Mesothelial cell of epicardium (in vitro differentiated cells): ENCODE results near the gene MAGI1. TPM values are rescaled to one million over a fixed set of nuclear protein-coding genes. Genes with fewer than 3 reads are reported as not detected.
A peak's percentile ranks its signal among the peaks of the same experiment; 100 is the strongest.

Source experiments
- DNase-seq, 2 experiments: peaks; one replicate each; pipeline ENCODE4 v3.0.0; 2021; ENCODE audit warnings: low spot score in 2 of 2; ENCODE audit not compliant: unreplicated experiment in 2 of 2
- H3K27ac Mint-ChIP-seq: 2 replicates; pipeline ENCODE4 v1.8.0; 2021; ENCODE audit warnings: mixed read lengths
- H3K27me3 Mint-ChIP-seq: 2 replicates; pipeline ENCODE4 v1.8.0; 2021; ENCODE audit warnings: low read depth, mixed read lengths
- H3K36me3 Mint-ChIP-seq: 2 replicates; pipeline ENCODE4 v1.8.0; 2021; ENCODE audit warnings: mixed read lengths
- H3K4me1 Mint-ChIP-seq: 2 replicates; pipeline ENCODE4 v1.8.0; 2021; ENCODE audit warnings: mixed read lengths
- H3K4me3 Mint-ChIP-seq: 2 replicates; pipeline ENCODE4 v1.8.0; 2021; ENCODE audit warnings: mild to moderate bottlenecking, moderate library complexity, mixed read lengths
- H3K9me3 Mint-ChIP-seq: 2 replicates; pipeline ENCODE4 v1.8.0; 2021; ENCODE audit warnings: mixed read lengths
- total RNA-seq: library from RNA; stranded (reverse); gene quantifications from 3 replicates; pipeline ENCODE4 v1.2.1, GENCODE V29; 2021
- TF ChIP-seq, protein P1 (sequence below): fragments of 200-600 bp; sonication (generic); IDR thresholded peaks from one replicate; pipeline ENCODE4 v1.5.0; 2021; ENCODE audit warnings: antibody characterized with exemption; ENCODE audit not compliant: unreplicated experiment

The MAGI1 gene
- 61.2 to 65.6 TPM (median 62.7 TPM) in 3 replicates for total RNA-seq

GRCh38 chr3:66038726-66039589 is at the start of gene MAGI1:
Gene MAGI1 (minus strand): TSS chr3:66038918. CDS start chr3:66038308, 610 bp downstream.
- Mint-ChIP-seq H3K4me1 (peaks cover 29% of the 10 kb centered on the region), H3K27ac (peak within 1 kb of the TSS; percentile 99), H3K36me3 (peaks cover 3% of the 10 kb centered on the region), H3K4me3 (peak within 1 kb of the TSS; percentile 95), H3K27me3 (no peaks in the 10 kb centered on the region), H3K9me3 (no peaks in the 10 kb centered on the region)
- TF ChIP-seq, protein P1, sequence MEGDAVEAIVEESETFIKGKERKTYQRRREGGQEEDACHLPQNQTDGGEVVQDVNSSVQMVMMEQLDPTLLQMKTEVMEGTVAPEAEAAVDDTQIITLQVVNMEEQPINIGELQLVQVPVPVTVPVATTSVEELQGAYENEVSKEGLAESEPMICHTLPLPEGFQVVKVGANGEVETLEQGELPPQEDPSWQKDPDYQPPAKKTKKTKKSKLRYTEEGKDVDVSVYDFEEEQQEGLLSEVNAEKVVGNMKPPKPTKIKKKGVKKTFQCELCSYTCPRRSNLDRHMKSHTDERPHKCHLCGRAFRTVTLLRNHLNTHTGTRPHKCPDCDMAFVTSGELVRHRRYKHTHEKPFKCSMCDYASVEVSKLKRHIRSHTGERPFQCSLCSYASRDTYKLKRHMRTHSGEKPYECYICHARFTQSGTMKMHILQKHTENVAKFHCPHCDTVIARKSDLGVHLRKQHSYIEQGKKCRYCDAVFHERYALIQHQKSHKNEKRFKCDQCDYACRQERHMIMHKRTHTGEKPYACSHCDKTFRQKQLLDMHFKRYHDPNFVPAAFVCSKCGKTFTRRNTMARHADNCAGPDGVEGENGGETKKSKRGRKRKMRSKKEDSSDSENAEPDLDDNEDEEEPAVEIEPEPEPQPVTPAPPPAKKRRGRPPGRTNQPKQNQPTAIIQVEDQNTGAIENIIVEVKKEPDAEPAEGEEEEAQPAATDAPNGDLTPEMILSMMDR = no peak
- peak; percentile 77 to 90 for DNase-seq

DNA sequence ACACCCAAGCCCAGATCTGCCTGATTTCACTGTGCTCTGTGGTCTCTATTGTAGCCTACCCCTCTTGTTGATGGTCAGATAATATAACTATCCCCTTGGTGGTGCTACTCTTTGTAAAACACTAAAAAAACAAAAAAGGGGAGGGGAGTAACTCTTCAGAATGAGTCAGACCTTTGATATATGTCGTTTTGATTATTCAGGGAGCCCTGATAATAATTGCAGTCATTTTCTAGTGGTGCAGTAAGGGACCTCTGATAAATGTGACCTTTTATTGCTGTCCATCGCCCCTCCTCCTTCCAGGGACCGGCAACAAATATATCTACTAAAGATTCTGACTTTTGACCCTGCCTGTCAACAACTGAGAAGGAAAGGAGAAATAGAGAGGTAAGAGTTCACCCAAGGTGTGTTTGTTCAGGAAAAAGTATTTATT is 45.1 kb upstream of the MAGI1 start:
- Mint-ChIP-seq H3K4me3 (no peak overlapping the region), H3K27me3 (no peaks in the 10 kb centered on the region), H3K36me3 (no peaks in the 10 kb centered on the region), H3K27ac (no peak overlapping the region), H3K4me1 (peaks cover 6% of the 10 kb centered on the region), H3K9me3 (no peaks in the 10 kb centered on the region)
- DNase-seq = no peak
- TF ChIP-seq, protein P1 = no peak

GRCh38 chr3:66083096-66083678 is 44.5 kb upstream of the MAGI1 start:
- Mint-ChIP-seq H3K27me3 (no peaks in the 10 kb centered on the region), H3K4me3 (no peak overlapping the region), H3K4me1 (peaks cover 6% of the 10 kb centered on the region), H3K9me3 (no peaks in the 10 kb centered on the region), H3K27ac (no peak overlapping the region), H3K36me3 (no peaks in the 10 kb centered on the region)
- DNase-seq = no peak
- TF ChIP-seq, protein P1 = no peak

DNA sequence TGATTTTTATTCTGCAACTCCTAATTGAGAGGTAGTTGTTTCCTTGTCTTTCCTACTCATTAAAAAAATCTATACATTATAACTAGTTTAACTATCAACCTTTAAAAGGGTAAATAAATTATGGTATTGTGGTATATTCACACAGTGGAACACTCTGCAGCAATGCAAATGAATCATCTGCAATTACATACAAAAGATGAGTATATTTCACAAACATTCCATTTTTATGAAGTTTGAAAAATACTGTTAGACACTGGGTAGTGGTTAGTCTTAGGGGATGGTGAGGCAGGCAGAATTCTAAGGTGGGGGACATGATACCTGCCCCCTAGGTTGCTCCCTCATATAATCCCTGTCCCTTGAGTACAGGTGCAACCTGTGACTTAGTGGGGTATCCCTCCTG is 44.0 kb upstream of the MAGI1 start:
- DNase-seq = no peak
- H3K4me1 Mint-ChIP-seq = peaks cover 6% of the 10 kb centered on the region
- TF ChIP-seq, protein P1 = no peak
- no peak overlapping the region for H3K27ac Mint-ChIP-seq
- no peaks in the 10 kb centered on the region for H3K27me3 Mint-ChIP-seq
- no peaks in the 10 kb centered on the region for H3K9me3 Mint-ChIP-seq
- no peak overlapping the region for H3K4me3 Mint-ChIP-seq
- no peaks in the 10 kb centered on the region for H3K36me3 Mint-ChIP-seq

DNA sequence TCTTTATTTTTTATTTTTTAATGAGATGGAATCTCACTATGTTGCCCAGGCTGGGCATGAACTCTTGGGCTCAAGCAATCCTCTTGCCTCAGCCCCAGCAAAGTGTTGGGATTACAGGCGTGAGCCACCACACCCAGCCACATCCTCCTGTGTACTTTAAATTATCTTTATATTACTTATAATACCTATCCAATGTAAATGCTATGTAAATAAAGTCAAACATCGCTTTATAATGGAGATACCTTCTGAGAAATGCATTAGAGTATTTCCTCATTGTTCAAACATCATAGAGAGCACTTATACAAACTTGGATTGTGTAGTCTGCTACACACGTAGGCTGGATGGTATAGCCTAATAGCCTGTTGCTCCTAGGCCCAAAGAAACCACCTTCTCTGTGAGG is 41.4 kb upstream of the MAGI1 start:
- DNase-seq = no peak
- Mint-ChIP-seq H3K9me3 (no peaks in the 10 kb centered on the region), H3K27ac (no peak overlapping the region), H3K36me3 (no peaks in the 10 kb centered on the region), H3K27me3 (no peaks in the 10 kb centered on the region), H3K4me3 (no peak overlapping the region), H3K4me1 (peaks cover 15% of the 10 kb centered on the region)
- TF ChIP-seq, protein P1 = no peak
